T-helper 1 cell treated with Interleukin-12 subunit alpha and Interleukin-12 subunit beta and Interleukin-4 antibody, amounts not matched to agents 30 μg/mL and 1 μg/mL, for 36 hours (primary cell): ENCODE results near the gene ISCU.

Experiments
- H3K27ac Mint-ChIP-seq: one replicate; pipeline ENCODE4 v1.8.0; 2021; ENCODE audit warnings: mild to moderate bottlenecking, mixed read lengths
- H3K27me3 Mint-ChIP-seq: one replicate; pipeline ENCODE4 v1.8.0; 2021; ENCODE audit warnings: low read depth, mixed read lengths
- H3K36me3 Mint-ChIP-seq: one replicate; pipeline ENCODE4 v1.8.0; 2021; ENCODE audit warnings: low read depth, mixed read lengths
- H3K4me1 Mint-ChIP-seq: one replicate; pipeline ENCODE4 v1.8.0; 2021; ENCODE audit warnings: low read depth, mixed read lengths
- H3K4me3 Mint-ChIP-seq: one replicate; pipeline ENCODE4 v1.8.0; 2021; ENCODE audit warnings: mild to moderate bottlenecking, moderate library complexity, mixed read lengths
- H3K9me3 Mint-ChIP-seq: one replicate; pipeline ENCODE4 v1.8.0; 2021; ENCODE audit warnings: mixed read lengths

The ISCU gene

GRCh38 chr12:108560752-108561719 is 1.4 kb upstream of the ISCU start, which contains the start of gene SART3:
Gene SART3, minus strand, starts transcription at chr12:108561173. Its CDS starts 19 bp downstream, at chr12:108561154.
- peaks cover 36% of the 10 kb centered on the region for H3K4me1 Mint-ChIP-seq
- no peaks in the 10 kb centered on the region for H3K27me3 Mint-ChIP-seq

GRCh38 chr12:108561852-108562347 is 496 bp upstream of the ISCU start:
- Mint-ChIP-seq H3K4me3 (peak overlapping the region; percentile 100), H3K9me3 (no peaks in the 10 kb centered on the region), H3K4me1 (peaks cover 32% of the 10 kb centered on the region), H3K27me3 (no peaks in the 10 kb centered on the region), H3K27ac (peak overlapping the region; percentile 99), H3K36me3 (peaks cover 27% of the 10 kb centered on the region)

More at GRCh38 chr12:108560752-108561719, 1.4 kb upstream of the ISCU start, which contains the start of gene SART3:
- Mint-ChIP-seq H3K4me3 (peak within 1 kb of the TSS; percentile 100), H3K27ac (peak within 1 kb of the TSS; percentile 99), H3K9me3 (no peaks in the 10 kb centered on the region), H3K36me3 (peaks cover 21% of the 10 kb centered on the region)

- Mint-ChIP-seq H3K4me3 (peak overlapping the region; percentile 100), H3K36me3 (peaks cover 35% of the 10 kb centered on the region), H3K27me3 (no peaks in the 10 kb centered on the region), H3K9me3 (no peaks in the 10 kb centered on the region), H3K27ac (peak overlapping the region; percentile 99), H3K4me1 (peaks cover 34% of the 10 kb centered on the region)
Measured at GRCh38 chr12:108563136-108563803, 874 bp downstream of the ISCU start.

- Mint-ChIP-seq H3K27ac (peak overlapping the region; percentile 99), H3K36me3 (peaks cover 39% of the 10 kb centered on the region), H3K9me3 (no peaks in the 10 kb centered on the region), H3K4me1 (peaks cover 39% of the 10 kb centered on the region), H3K4me3 (peak overlapping the region; percentile 100), H3K27me3 (no peaks in the 10 kb centered on the region)
Measured at GRCh38 chr12:108563804-108564151, 1.4 kb downstream of the ISCU start.

GRCh38 chr12:108564724-108565123 is 2.3 kb downstream of the ISCU start:
- Mint-ChIP-seq H3K27ac (no peak overlapping the region), H3K36me3 (peaks cover 45% of the 10 kb centered on the region), H3K27me3 (no peaks in the 10 kb centered on the region), H3K4me1 (peaks cover 38% of the 10 kb centered on the region), H3K4me3 (no peak overlapping the region), H3K9me3 (no peaks in the 10 kb centered on the region)

- H3K4me1 Mint-ChIP-seq = peaks cover 35% of the 10 kb centered on the region
- no peak overlapping the region for H3K27ac Mint-ChIP-seq
- no peaks in the 10 kb centered on the region for H3K9me3 Mint-ChIP-seq
- H3K27me3 Mint-ChIP-seq = no peaks in the 10 kb centered on the region
- H3K36me3 Mint-ChIP-seq = peaks cover 45% of the 10 kb centered on the region
- no peak overlapping the region for H3K4me3 Mint-ChIP-seq
Measured at GRCh38 chr12:108565146-108565545, 2.8 kb downstream of the ISCU start.

- Mint-ChIP-seq H3K27me3 (no peaks in the 10 kb centered on the region), H3K9me3 (no peaks in the 10 kb centered on the region), H3K4me1 (peaks cover 40% of the 10 kb centered on the region), H3K4me3 (no peak overlapping the region), H3K36me3 (peaks cover 48% of the 10 kb centered on the region), H3K27ac (peak overlapping the region; percentile 11)
Measured at GRCh38 chr12:108565976-108566375, 3.6 kb downstream of the ISCU start.

- Mint-ChIP-seq H3K27me3 (no peaks in the 10 kb centered on the region), H3K4me3 (no peak overlapping the region), H3K9me3 (no peaks in the 10 kb centered on the region), H3K4me1 (peaks cover 40% of the 10 kb centered on the region), H3K36me3 (peaks cover 48% of the 10 kb centered on the region), H3K27ac (peak overlapping the region; percentile 11)
Measured at GRCh38 chr12:108566452-108566851, 4.1 kb downstream of the ISCU start.

GRCh38 chr12:108567406-108568337 is 5.3 kb downstream of the ISCU start:
- Mint-ChIP-seq H3K4me1 (peaks cover 40% of the 10 kb centered on the region), H3K4me3 (peak overlapping the region; percentile 75), H3K9me3 (no peaks in the 10 kb centered on the region), H3K27me3 (no peaks in the 10 kb centered on the region), H3K27ac (peak overlapping the region; percentile 98), H3K36me3 (peaks cover 48% of the 10 kb centered on the region)

GRCh38 chr12:108568338-108569154 is 6.2 kb downstream of the ISCU start:
- Mint-ChIP-seq H3K27ac (peak overlapping the region; percentile 98), H3K36me3 (peaks cover 48% of the 10 kb centered on the region), H3K27me3 (no peaks in the 10 kb centered on the region), H3K4me3 (peak overlapping the region; percentile 75), H3K4me1 (peaks cover 45% of the 10 kb centered on the region), H3K9me3 (no peaks in the 10 kb centered on the region)

GRCh38 chr12:108570743-108571608 is 8.6 kb downstream of the ISCU start:
- Mint-ChIP-seq H3K36me3 (peaks cover 36% of the 10 kb centered on the region), H3K4me3 (no peak overlapping the region), H3K4me1 (peaks cover 57% of the 10 kb centered on the region), H3K27me3 (no peaks in the 10 kb centered on the region), H3K9me3 (no peaks in the 10 kb centered on the region), H3K27ac (peak overlapping the region; percentile 61)

- Mint-ChIP-seq H3K27me3 (no peaks in the 10 kb centered on the region), H3K36me3 (peaks cover 30% of the 10 kb centered on the region), H3K27ac (no peak overlapping the region), H3K4me3 (no peak overlapping the region), H3K4me1 (peaks cover 59% of the 10 kb centered on the region), H3K9me3 (no peaks in the 10 kb centered on the region)
Measured at GRCh38 chr12:108571609-108572165, 9.3 kb downstream of the ISCU start.
